CD4-positive, alpha-beta T cell treated with Interleukin-15 for 1 hour (primary cell): ENCODE measurements around the gene LRRTM4.

Experiments
- DNase-seq: peaks from one replicate; pipeline ENCODE4 v3.0.0-alpha.2; 2020

Gene LRRTM4

GRCh38 chr2:77521931-77522470 is at the start of gene LRRTM4:
Gene LRRTM4, minus strand, starts transcription at chr2:77522376.
- DNase-seq = no peak

DNA sequence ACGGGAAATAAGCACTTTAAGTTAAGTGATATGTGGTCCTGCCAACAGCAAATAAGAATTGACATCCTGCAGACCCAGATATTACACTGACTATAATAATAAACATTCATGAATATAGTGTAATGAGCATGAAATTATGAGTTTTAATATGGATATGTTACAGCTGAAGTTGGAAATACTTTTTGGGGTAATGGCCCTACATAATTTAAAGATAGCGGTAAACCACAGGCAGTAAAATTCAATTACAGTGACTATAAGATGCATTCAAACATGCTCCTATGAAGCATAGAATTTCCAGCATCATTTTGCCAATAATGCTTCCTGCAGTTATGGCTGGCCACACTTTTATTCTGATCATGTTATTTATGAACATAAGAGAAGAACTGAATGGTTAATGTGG is 49.4 kb upstream of the LRRTM4 start:
- DNase-seq = no peak

GRCh38 chr2:77567723-77568122 is 45.5 kb upstream of the LRRTM4 start:
- no peak for DNase-seq

GRCh38 chr2:77566582-77566981 is 44.4 kb upstream of the LRRTM4 start:
- DNase-seq = no peak

DNA sequence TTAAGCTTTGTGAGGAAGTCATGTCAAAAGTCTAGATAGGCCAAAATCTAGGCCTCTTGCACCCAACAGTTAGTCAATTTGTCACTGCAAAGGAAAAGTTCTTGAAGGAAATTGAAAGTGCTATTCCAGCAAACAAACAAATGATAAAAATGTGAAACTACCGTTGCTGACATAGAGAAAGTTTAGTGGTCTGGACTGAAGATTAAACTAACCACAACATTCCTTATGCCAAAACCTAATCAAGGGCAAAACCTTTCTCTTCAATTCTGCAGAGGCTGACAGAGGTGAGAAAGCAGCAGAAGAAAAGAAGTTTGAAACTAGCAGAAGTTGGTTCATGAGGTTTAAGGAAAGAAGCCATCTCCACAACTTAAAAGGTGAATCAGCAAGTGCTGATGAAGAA is 44.0 kb upstream of the LRRTM4 start:
- DNase-seq = no peak

- no peak for DNase-seq
Measured at GRCh38 chr2:77552956-77553355, 30.8 kb upstream of the LRRTM4 start.

DNA sequence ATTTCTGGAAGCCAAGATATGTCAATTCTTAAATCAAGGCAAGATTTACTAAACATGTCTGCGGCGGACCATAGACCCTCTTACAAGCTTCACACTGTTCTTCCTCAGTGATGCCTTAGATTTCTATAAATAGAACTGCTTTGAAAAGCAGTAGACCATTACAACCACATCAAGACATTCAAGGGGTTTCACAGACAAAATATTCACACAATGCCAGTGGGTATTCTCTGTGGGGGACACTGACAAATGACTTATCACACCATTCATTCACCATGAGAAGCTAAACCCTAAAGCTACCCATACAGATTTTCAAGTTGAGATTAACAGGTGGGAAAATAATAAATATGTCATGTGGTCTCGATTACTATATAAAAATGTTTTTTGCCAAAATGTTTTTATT is 15.9 kb upstream of the LRRTM4 start:
- DNase-seq = no peak

DNA sequence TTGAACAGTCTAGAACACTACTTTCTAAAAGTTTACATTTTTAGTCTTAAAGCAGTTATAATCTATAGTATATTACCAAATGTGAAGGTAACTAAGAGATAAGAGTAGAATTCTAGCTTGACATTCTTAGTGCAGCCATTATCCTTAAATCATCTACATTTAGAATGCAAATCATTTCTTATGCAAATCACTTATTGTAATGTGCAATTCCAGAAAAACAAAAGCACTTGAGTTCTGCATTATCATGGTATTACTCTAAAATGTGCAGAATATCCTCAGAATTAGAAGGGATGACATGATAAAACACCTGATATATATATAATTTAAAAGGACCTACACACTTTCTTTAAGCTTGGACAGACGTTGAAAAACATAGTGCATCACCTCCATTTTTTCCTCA is 712 bp upstream of the LRRTM4 start:
- DNase-seq = no peak

DNA sequence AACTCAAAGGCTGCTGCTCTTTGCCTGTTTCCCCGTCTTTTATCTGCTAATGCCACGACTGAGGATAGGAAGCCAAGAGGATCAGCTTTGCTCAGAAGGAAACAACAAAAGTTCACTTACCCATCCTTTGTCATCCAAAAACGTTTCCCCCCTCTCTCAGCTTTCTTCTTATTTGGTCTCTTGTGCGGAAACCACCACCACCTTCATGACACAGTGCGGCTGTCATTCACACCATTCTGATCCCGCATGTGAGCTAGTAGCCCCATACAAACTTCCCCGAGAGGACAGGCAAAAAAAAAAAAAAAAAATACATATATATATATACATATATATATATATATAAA is 656 bp downstream of the LRRTM4 start:
- no peak for DNase-seq

DNA sequence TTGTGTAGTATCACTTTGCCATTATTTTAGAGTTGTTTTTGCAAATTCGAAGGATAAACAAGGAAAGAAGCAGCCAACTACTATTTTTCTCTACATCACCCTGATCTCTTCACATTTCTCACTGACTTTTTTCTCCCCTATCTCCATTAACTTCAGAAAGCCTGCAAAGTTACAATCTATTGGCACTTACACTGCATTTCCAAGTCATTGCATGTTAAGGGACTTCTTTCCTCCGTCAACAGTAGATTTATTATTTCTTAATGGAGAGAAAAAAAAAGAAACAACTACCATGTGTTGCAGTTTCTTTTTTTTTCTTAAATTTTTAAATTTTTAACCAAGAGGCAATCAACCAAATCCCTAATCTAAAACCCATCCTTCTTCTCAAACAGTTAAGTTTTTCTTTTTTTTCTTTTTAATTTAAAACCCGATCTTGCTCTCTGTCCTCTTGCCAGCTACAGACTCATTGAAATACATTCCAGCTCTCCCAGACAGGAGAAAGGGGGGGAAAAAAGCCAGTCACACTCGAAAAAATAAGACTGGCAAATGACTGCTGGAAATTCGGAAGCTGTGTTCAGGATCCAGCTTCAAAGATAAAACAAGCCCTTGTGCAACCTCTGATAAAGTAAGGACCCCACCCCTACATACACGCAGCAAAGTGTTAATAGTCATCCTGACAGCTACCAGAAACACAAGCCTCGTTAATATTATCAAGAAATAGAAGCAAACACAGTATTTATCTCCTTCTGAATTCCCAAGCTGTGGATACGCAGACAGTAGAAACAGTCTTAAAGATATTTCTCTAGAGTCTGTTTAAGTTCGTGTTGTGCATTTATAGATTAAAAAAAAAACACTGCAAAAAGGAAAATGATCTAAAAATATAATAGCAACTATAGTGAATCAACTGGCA is 1.3 kb downstream of the LRRTM4 start:
- no peak for DNase-seq

GRCh38 chr2:77519888-77520506 is 2.2 kb downstream of the LRRTM4 start:
- DNase-seq = no peak

DNA sequence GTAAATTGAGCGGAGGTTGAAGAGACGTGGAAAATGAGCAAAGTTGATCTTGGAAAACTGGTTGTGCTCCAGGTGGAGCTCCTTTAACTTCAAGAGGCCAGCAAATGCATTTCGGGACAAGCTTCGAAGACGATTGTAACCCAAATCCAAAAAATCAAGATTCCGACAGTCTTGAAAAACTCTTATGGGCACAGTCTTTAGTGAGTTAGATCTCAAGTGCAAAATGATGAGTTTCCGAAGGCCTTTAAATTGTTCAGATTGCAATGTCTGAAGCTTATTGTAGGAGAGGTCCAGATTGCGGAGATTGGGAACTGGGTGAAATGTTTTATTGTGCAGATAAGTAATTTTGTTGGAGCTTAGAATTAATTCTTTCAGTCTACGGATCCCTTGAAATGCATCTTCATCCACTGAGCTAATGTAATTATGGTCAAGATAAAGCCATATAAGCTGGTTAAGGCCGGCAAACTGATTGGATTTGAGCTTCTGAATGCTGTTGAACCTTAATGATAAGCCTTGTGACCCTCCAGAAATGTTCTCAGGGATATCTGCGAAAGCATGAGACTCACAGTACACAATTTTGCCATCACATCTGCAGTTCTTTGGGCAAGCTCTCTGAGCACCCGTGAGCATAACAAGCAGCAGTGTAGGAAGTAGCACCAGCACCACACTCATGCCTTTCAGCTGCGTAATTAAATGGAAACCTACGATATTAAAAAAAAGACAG is 2.9 kb downstream of the LRRTM4 start:
- DNase-seq = no peak

DNA sequence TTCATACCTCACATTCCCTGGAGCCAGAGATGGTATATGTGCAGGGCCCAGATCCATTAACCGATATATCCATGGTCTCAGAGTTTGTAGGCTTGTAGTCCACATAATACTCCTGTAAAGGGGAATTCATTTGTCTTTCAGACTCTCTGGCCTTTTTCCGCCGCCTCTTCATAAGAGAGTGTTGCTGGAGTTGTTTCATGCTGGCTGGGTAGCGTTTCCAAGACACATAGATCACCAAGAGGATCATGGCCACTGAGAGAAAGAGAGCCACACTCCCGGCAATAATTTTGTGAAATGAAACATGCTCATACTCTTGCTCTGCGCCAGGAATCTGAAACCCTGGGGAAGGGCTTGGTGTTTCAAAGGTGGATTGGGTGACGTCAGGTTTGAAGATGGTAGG is 3.9 kb downstream of the LRRTM4 start:
- DNase-seq = no peak

DNA sequence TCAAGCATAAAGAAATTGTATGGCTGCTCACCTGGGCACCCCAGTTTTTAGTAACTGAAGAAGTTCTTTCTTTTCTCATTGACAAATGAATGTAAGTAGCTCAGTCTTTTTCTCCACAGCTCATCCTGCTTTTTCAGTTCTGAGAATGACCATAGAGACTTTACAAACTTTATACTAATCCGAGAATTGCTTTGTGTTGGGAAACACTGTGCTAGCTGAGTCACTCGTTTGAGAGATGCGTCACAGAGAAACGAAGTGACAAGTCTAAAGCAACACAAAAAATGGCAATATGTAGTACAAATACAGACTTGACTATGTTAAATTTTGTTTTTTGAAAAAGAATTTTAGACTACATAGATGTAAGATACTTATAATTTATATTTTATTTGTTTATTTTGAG is 9.0 kb downstream of the LRRTM4 start:
- no peak for DNase-seq

DNA sequence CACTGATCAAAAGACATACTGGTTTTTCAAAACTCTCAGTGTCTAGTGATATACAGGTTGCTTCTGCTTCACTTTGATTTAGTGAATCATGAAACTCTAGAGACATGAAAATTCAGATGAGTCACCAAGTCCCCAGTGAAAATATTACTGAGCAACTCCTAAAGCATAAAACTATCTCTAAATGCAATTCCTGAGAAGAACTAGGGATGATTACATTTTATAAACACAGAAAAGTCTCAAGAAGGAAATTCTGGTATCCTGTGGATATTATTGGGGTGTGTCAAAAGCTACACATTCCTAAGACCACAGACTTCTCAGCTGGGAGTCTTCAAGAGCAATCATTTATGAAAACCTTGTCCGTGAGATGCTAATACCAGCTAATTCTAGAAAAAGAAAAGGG is 9.7 kb downstream of the LRRTM4 start:
- no peak for DNase-seq

- no peak for DNase-seq
Measured at GRCh38 chr2:77508511-77508910, 13.7 kb downstream of the LRRTM4 start.

GRCh38 chr2:77507657-77508056 is 14.5 kb downstream of the LRRTM4 start:
- no peak for DNase-seq

DNA sequence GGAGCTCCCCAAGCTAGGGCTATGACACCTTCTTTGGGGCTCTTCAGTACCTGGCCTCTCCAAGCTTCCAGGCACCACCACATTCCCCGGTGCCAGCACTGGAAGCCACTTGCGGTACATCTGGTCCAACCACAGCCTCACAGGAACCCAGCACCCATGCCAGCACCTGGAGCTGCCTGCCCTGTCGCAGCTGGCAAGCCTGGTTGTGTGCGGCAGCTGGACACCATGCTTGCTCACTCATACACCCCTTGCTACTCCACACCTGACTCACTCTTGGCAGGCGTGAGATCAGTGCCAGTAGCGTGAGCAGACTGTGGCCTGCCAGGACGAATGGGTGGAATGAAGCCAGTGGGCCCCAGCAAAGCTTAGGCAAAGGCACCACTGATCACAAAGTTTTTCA is 34.0 kb downstream of the LRRTM4 start:
- DNase-seq = no peak

GRCh38 chr2:77487074-77487803 is 34.9 kb downstream of the LRRTM4 start:
- DNase-seq = no peak

DNA sequence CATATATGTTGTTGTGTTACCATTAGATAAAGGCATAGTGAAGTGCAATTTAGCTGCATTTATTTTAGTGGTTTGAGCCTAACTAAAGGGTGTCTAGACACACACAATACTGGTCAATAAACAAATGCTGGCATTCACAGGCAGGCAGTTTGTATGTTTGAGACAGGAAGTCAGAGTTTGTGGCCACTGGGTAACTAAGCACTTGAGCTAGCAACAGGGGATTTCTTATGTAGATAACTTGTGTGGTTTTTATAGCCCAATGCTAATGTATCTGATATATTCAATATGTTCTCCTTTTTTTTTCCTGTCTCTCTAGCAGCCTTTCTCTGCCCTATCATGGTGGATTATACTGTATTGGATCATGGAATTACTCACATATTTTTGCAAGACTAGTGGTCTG is 38.1 kb downstream of the LRRTM4 start:
- no peak for DNase-seq

DNA sequence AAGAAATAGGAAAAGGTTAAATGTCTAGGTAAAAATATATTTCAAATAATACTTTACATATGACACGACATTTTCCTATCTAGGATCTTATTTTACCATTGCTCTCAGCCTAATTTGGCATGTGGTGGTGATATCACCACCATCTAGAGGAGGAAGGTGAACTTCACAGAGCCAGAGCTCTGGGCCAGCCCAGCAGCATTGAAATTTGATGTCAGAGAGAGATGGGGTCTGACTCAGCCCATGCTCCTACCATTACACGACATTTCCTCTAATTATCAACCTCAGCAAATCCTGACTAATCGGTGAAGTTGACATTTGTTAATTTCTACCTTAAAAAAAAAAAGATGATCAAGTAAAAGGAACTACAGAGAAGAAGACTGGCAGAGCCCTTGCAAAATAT is 42.3 kb downstream of the LRRTM4 start:
- no peak for DNase-seq

DNA sequence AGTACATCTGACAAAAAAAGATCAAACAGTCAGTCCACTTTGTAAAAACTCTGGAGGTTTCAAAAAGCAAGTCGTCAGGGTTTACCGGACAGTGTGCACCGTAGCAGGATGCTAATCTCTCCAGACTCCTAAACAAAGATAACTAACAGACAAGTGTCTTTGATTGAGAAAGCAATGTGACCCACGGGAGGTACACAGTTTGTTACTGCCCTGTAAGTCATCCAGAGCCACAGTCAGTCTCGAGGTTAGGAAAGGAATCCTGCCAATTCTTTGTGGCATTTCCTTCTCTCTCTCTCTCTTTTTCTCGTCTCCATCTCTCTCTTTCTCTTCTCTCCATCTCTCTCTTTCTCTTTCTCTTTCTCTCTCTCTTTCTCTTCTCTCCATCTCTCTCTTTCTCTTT is 42.8 kb downstream of the LRRTM4 start:
- no peak for DNase-seq

DNA sequence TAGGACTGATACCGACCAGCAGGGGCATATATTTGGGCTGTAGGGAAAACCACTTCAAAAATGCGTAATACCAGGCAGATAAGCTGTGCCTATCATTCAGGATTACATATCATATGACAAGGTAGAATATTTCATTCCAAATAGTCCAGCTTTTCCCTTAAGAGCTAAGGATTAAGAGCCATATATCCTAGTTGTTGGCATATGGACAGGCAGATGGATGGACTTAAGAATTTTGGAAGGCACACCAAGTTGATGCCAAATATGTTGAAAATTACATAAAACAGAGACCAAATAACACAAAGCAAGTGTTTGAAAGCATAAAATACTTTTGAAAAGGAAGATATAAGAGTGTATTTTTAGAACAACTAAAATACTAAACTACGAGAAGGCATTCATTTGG is 52.1 kb downstream of the LRRTM4 start:
- no peak for DNase-seq
